Suprapubic skin (tissue), 3 donors: ENCODE results near the gene PLAAT2.

Experiments used
- EP300 ChIP-seq: sonication (generic); formaldehyde crosslinking; IDR thresholded peaks from one replicate; pipeline ENCODE4 v1.6.1; 2017; ENCODE audit warnings: antibody characterized with exemption
- POLR2A ChIP-seq, 2 donors: fragments of 450-650 bp; IDR thresholded peaks; one replicate each; pipeline ENCODE4 v1.6.1; 2017; ENCODE audit warnings: antibody characterized with exemption in 2 of 2, mild to moderate bottlenecking in 2 of 2, moderate library complexity in 2 of 2
- TF ChIP-seq, protein P1 (sequence below), 2 donors: fragments of 200-600 bp in 1 of 2; fragments of 450-650 bp in 1 of 2; sonication (generic) in 1 of 2; IDR thresholded peaks; one replicate each; pipeline ENCODE4 v1.5.1; 2016 to 2019; ENCODE audit warnings: antibody characterized with exemption in 2 of 2, mild to moderate bottlenecking in 1 of 2, moderate library complexity in 1 of 2

- TF ChIP-seq, protein P1, sequence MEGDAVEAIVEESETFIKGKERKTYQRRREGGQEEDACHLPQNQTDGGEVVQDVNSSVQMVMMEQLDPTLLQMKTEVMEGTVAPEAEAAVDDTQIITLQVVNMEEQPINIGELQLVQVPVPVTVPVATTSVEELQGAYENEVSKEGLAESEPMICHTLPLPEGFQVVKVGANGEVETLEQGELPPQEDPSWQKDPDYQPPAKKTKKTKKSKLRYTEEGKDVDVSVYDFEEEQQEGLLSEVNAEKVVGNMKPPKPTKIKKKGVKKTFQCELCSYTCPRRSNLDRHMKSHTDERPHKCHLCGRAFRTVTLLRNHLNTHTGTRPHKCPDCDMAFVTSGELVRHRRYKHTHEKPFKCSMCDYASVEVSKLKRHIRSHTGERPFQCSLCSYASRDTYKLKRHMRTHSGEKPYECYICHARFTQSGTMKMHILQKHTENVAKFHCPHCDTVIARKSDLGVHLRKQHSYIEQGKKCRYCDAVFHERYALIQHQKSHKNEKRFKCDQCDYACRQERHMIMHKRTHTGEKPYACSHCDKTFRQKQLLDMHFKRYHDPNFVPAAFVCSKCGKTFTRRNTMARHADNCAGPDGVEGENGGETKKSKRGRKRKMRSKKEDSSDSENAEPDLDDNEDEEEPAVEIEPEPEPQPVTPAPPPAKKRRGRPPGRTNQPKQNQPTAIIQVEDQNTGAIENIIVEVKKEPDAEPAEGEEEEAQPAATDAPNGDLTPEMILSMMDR (IDR thresholded peaks at IDR 0.05): no peak
- no peak for TF ChIP-seq POLR2A (IDR thresholded peaks at IDR 0.05)
- TF ChIP-seq EP300: no peak
Observed at GRCh38 chr11:63532799-63533475, 30.2 kb downstream of the PLAAT2 start.
